Retinal pigment epithelial cell (primary cell): ENCODE results near the gene CCL27.

Experiments
- DNase-seq: peaks from one replicate; pipeline ENCODE4 v3.0.0-alpha.2; 2010; ENCODE audit warnings: low read depth
- H3K4me3 ChIP-seq: 2 replicates; pipeline ENCODE4 v1.5.1; 2011; ENCODE audit warnings: mild to moderate bottlenecking, low read length, control low read depth, moderate library complexity
- TF ChIP-seq, protein P1 (sequence below): conservative IDR thresholded peaks from 2 replicates; pipeline ENCODE4 v1.5.1; 2011; ENCODE audit warnings: low read depth, low read length, control low read depth, inconsistent platforms

CCL27 gene

DNA sequence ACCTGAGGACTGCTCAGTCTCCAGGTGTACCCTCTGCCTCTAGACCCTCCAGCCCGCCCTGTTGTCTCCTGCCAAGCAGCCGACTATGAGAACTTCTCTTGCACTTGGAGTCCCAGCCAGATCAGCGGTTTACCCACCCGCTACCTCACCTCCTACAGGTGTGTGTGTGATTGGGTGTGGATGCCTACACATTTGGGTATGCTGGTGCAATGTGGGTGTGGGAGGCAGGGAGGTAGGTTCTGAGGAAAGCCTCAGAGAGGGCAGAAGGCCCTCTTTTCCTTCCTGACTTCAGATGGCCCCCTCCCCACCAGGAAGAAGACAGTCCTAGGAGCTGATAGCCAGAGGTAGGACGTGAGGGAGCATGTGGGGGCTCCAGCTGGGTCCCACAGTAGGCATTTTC is 5.5 kb downstream of the CCL27 start:
- TF ChIP-seq, protein P1, sequence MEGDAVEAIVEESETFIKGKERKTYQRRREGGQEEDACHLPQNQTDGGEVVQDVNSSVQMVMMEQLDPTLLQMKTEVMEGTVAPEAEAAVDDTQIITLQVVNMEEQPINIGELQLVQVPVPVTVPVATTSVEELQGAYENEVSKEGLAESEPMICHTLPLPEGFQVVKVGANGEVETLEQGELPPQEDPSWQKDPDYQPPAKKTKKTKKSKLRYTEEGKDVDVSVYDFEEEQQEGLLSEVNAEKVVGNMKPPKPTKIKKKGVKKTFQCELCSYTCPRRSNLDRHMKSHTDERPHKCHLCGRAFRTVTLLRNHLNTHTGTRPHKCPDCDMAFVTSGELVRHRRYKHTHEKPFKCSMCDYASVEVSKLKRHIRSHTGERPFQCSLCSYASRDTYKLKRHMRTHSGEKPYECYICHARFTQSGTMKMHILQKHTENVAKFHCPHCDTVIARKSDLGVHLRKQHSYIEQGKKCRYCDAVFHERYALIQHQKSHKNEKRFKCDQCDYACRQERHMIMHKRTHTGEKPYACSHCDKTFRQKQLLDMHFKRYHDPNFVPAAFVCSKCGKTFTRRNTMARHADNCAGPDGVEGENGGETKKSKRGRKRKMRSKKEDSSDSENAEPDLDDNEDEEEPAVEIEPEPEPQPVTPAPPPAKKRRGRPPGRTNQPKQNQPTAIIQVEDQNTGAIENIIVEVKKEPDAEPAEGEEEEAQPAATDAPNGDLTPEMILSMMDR = no peak
- H3K4me3 ChIP-seq = no peak overlapping the region
- no peak for DNase-seq

DNA sequence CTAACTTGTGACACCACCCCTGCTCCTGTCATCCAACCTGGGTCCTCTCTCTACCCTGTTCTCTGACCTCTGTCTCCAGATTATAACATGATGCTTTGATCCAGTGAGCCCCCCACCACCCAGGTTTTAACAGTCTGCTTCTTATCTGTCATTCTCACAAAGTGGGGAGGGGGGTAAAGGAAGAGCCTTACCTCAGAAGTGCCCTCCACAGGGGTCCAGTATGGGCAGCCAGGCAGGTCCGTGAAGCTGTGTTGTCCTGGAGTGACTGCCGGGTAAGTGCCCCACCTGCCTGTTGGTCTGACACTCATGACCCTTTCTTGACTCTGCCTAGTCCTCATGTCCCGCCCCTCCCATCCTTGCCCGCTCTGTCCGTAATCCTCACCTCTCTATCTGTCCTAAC is 7.1 kb downstream of the CCL27 start:
- no peak for DNase-seq
- TF ChIP-seq, protein P1 = no peak
- H3K4me3 ChIP-seq = no peak overlapping the region

DNA sequence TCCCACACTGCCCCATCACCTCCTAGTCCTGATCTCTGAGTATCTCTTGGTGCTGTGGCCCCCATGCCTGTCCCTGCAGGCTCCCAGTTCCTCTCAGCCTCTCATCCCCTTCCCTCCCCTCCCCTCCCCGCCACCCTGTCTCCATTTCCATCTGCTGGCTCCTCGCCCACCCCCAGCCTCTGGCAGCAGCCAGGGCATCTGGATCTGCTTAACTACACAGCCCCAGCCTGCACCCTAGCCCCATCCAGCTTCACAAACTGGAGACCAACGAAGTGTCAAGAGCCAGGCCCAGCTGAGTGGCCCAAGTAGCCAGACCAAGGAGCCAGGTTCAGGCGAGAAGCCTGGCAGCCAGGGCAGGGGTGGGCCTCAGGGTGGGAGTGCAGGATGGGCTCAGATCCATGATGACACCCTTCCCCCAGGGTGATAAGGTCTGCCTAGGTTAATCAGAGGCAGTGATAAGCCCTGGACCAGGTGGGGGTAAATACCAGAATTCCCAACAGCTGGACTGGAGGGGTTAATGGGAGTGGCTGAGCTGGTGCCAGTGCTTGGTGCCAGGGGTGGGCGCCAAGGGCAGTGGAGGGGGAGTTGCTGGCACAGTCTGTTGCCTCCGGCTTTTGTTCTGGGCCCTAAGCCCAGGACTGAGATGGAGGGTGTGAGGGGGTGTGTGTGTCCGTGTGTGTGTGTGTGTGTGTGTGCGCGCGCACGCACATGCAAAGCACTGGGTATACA is 8.0 kb downstream of the CCL27 start:
- no peak overlapping the region for H3K4me3 ChIP-seq
- DNase-seq = no peak
- TF ChIP-seq, protein P1 = no peak

DNA sequence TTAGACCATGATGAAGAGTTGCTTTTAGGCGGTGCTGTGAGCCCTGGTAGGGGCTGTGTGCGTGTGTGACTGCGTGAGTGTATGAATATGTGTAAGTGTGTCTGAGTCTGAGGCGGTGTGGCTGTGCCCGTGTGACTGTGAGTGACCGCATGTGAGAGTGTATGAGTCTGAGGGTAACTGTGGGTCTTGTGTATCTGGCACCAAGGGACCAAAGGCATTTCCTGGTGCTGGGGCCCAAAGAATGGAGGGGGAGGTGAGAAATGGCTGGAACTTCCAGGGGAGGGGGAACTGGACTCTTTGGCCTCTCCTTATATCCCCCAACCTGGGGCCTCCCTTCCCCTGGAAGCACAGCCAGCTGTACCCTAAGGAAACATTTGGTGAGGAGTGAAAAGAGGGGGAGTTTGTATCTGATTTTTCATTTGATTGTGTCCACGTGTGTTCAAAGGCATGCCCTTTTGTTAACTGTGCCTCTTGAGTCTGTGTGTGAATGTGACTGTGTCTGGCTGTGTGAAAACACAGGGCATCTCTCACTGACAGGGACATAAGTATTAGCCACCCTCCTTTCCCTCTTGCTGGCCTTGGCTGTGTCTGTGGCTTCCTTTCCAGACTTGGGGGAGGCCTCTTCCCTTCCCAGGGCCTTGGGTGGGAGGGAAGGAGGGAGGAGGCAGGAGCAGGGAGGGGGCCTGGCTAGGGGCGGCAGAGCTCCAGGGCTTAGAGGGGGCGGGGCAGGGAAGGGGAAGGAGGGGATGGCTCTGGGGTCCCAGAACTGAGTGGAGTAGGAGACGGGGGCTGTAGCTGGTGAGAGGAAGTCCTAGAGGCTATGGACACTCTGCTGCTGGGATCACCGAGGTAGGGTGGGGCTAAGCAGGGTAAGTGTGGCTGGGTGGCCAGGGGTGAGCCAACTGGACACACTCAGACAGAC is 9.0 kb downstream of the CCL27 start:
- no peak for DNase-seq
- no peak overlapping the region for H3K4me3 ChIP-seq

DNA sequence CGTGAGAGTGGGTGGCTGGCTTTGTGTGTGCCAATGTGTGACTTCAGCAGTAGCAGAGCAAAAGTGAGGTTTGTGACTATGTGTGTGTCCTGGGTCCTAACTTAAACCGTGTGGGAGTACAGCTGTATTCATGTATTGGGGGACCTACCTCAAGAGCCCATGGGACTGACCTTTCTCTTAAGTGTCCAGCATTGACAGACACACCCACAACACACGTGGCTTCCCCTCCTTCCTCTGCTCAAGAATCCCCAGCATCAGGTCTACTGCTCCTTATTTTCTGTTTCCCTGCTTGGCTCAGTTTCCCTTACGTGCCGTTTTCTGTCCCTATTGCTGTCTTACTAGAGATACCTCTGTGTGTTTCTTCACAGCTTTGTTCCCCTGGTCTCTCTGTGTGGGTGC is 9.9 kb downstream of the CCL27 start:
- TF ChIP-seq, protein P1 = no peak
- peak overlapping the region; percentile 32 for H3K4me3 ChIP-seq
- no peak for DNase-seq

More for the DNA sequence above, 9.0 kb downstream of the CCL27 start:
- TF ChIP-seq, protein P1 = no peak

DNA sequence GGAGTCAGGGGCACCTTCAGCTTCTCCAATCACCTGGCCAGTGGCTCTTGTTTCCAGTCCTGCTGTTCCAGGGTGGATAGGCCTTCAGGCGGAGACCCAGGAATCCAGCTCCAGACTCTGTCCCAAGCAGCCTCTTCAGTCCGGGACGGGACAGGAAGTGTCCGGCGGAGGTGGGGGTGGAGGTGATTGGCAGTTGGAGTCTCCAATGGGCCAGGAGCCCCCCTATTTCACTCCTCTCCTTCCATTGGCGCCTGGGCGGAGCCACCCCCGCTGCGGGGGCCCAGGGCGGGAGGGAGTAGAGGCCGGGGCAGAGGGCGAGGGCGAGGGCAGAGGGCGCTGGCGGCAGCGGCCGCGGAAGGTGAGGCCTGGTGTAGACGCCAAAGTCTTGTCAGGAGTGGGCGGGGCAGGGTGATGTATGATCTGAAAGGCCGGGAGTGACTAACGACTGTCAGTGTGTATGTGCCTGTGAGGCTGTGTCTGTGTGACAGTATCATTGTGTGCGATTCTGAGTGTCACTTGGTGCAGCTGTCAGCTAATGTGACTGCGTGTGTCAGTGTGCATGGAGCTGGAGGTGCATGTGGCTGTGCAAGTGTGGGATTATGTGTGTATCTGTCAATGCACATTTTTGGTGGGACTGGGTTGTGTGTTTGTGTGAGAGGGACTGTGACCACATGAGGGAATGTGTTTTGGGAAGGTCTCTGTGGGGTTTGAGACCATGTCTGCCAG is 10.4 kb downstream of the CCL27 start, which contains the start of gene IL11RA:
TSS of gene IL11RA (plus strand) at position 310 of the 726 bp plus-strand sequence. CDS start 3,033 bp downstream, outside the sequence.
- H3K4me3 ChIP-seq = peak within 1 kb of the TSS; percentile 32
- no peak for DNase-seq
- TF ChIP-seq, protein P1 = no peak
